Measurements from ENCODE around the gene ASPN.

The ASPN gene

GRCh38 chr9:92509050-92509449 is 26.7 kb upstream of the ASPN start:
- DNase-seq (ENCODE audit: low read depth), result no peak
- no peak overlapping the region for H3K4me3 ChIP-seq (ENCODE audit: low read depth, low read length)
- TF ChIP-seq POLR2A (IDR thresholded peaks at IDR 0.05; ENCODE audit: extremely low read depth, insufficient read length), result no peak
- no peak for TF ChIP-seq CTCF (IDR thresholded peaks at IDR 0.05; ENCODE audit: low read depth, low read length)
- no peak for TF ChIP-seq MYC (IDR thresholded peaks at IDR 0.05; ENCODE audit: low read depth, low read length)
- no peak for TF ChIP-seq MAX (IDR thresholded peaks at IDR 0.05; ENCODE audit: low read depth, low read length)

DNA sequence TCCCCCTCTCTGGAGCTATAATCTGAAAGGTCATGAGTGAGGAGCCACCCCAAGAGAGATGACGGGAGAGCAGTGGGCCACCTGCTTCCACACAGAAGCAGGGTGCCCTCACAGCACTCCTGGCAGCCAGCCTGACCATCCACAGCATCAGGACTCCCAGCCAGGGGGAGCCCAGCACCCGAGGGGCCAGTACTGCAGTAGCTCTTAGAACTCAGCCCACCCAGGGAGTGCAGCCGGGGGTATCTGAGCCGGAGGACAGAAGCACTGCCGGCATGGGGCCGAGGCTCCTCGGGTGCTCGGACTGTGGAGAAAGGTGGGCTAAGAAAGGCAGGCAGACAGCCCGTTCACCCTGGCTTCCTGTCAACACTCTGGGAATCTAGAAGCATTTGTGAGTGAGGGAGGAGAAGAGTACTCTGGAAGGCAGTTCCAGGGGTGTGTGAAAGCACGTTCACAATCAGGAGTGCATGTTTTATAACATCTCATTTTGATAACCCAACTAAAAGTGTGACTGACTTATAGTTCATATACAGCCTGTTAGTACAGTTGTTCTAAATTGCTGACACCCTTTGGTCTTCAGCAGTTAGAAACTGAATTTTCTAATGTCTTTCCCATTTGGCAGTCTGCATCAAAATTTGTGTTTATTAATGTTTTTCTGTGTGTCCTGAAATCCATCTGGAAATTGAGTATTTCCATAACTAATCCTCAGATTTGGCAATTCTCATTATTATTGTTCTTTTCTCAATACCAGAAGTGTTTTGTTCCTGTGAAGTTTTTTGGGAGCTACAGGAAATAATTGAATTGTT is 25.9 kb upstream of the ASPN start:
- TF ChIP-seq MYC (IDR thresholded peaks at IDR 0.05; ENCODE audit: low read depth, low read length) (no peak), MAX (IDR thresholded peaks at IDR 0.05; ENCODE audit: low read depth, low read length) (no peak), POLR2A (IDR thresholded peaks at IDR 0.05; ENCODE audit: extremely low read depth, insufficient read length) (no peak), CTCF (IDR thresholded peaks at IDR 0.05; ENCODE audit: low read depth, low read length) (no peak)
- no peak for DNase-seq (ENCODE audit: low read depth)
- H3K4me3 ChIP-seq (ENCODE audit: low read depth, low read length), result no peak overlapping the region

DNA sequence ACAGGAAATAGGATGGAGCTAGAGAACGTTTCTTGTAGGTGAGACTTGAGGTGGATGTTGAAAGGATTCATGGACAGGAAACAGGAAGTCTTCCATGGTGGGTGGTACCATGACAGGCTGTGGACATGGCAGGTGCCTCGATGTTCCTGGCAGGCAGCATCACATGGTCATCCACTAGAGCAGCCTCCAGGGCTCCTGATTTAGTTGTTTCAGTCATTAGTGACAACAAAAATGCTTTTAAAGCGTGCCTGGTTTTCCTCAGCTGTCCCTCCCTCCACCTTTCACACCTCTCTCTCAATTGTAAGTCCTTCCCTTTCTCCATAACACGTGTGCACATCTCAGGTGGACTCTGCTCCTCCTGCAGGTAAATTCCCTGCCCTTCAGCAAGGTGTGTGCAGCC is 25.2 kb upstream of the ASPN start:
- TF ChIP-seq POLR2A (IDR thresholded peaks at IDR 0.05; ENCODE audit: extremely low read depth, insufficient read length) (no peak), CTCF (IDR thresholded peaks at IDR 0.05; ENCODE audit: low read depth, low read length) (no peak), MYC (IDR thresholded peaks at IDR 0.05; ENCODE audit: low read depth, low read length) (no peak), MAX (IDR thresholded peaks at IDR 0.05; ENCODE audit: low read depth, low read length) (no peak)
- DNase-seq (ENCODE audit: low read depth), result no peak
- H3K4me3 ChIP-seq (ENCODE audit: low read depth, low read length), result no peak overlapping the region

DNA sequence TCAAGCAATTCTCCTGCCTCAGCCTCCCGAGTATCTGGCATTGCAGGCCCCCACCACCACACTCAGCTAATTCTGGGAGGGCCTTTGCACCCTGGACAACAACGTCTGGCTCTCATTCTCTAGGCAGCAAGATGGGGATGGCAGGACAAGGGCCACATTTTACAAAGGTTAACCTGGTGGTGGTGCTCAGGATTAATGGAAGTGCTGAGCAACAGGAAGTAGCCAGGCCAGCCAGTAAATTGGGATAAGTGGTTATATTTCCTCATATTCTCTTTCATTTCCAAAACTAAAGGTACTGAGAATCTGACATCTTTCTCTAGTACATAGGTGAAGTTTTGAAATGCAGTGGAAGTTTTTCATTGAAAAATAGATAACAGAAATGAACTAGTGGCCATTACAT is 24.7 kb upstream of the ASPN start:
- TF ChIP-seq POLR2A (IDR thresholded peaks at IDR 0.05; ENCODE audit: extremely low read depth, insufficient read length), result no peak
- TF ChIP-seq CTCF (IDR thresholded peaks at IDR 0.05; ENCODE audit: low read depth, low read length), result no peak
- TF ChIP-seq MAX (IDR thresholded peaks at IDR 0.05; ENCODE audit: low read depth, low read length), result no peak
- no peak for TF ChIP-seq MYC (IDR thresholded peaks at IDR 0.05; ENCODE audit: low read depth, low read length)
- no peak for DNase-seq (ENCODE audit: low read depth)
- H3K4me3 ChIP-seq (ENCODE audit: low read depth, low read length), result no peak overlapping the region

DNA sequence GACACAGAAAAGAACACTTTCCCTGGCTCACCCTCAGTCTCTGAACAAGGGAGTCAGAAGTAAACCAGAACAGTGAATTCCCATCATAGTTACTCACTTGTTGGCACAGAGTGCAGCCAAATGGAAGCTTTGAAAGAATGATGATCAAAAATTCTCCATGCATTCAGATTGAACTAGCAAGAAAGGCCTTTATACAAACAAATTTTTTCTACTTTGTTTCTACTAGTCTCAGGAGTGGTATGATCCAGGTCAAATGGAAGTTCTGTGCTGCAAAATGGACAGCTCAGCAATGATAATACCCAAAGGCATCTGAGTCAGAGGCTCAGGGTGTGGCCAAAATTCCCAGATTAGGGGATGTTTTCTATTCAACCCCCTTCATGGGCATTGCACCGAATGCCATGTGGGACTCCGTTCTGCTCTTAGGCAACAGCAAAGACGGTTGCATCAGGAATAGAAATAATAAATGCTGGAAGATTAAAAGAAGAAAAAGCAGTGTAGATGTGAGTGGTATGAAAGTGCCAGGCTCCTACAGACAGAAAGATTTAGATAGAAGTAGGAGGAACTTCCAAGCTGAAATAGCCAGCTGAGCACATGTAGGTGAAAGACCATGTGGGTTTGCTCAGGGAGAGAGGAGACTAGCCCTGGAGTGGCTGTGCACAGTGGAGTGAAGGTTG is 24.0 kb upstream of the ASPN start:
- DNase-seq (ENCODE audit: low read depth), result no peak
- no peak for TF ChIP-seq MYC (IDR thresholded peaks at IDR 0.05; ENCODE audit: low read depth, low read length)
- TF ChIP-seq POLR2A (IDR thresholded peaks at IDR 0.05; ENCODE audit: extremely low read depth, insufficient read length), result no peak
- no peak for TF ChIP-seq MAX (IDR thresholded peaks at IDR 0.05; ENCODE audit: low read depth, low read length)
- TF ChIP-seq CTCF (IDR thresholded peaks at IDR 0.05; ENCODE audit: low read depth, low read length), result no peak
- no peak overlapping the region for H3K4me3 ChIP-seq (ENCODE audit: low read depth, low read length)

Measured in NB4 (cell line).